Ishikawa (cell line): Measurements from ENCODE around the gene JMJD4.

ENCODE experiments used
- CEBPB ChIP-seq: IDR thresholded peaks from 2 replicates; pipeline ENCODE4 v1.6.1; 2012
- CREB1 ChIP-seq: IDR thresholded peaks from 2 replicates; pipeline ENCODE4 v1.6.1; 2012; ENCODE audit warnings: low read depth
- EGR1 ChIP-seq: IDR thresholded peaks from 2 replicates; pipeline ENCODE4 v1.6.1; 2012
- EP300 ChIP-seq: IDR thresholded peaks from 2 replicates; pipeline ENCODE4 v1.6.1; 2012; ENCODE audit warnings: borderline replicate concordance
- FOXM1 ChIP-seq: IDR thresholded peaks from 2 replicates; pipeline ENCODE4 v1.6.1; 2012; ENCODE audit warnings: low read depth, borderline replicate concordance
- NFIC ChIP-seq: IDR thresholded peaks from 2 replicates; pipeline ENCODE4 v1.6.1; 2012
- RAD21 ChIP-seq: IDR thresholded peaks from 2 replicates; pipeline ENCODE4 v1.6.1; 2012; ENCODE audit warnings: low read depth
- TAF1 ChIP-seq: IDR thresholded peaks from 2 replicates; pipeline ENCODE4 v1.6.1; 2012; ENCODE audit warnings: low read depth, mild to moderate bottlenecking
- TCF12 ChIP-seq: IDR thresholded peaks from 2 replicates; pipeline ENCODE4 v1.6.1; 2012; ENCODE audit warnings: low read depth
- TEAD4 ChIP-seq: IDR thresholded peaks from 2 replicates; pipeline ENCODE4 v1.6.1; 2012
- YY1 ChIP-seq: IDR thresholded peaks from 2 replicates; pipeline ENCODE4 v1.6.1; 2012; ENCODE audit warnings: low read depth
- ZBTB7A ChIP-seq: IDR thresholded peaks from 2 replicates; pipeline ENCODE4 v1.6.1; 2012; ENCODE audit warnings: low read depth
- TF ChIP-seq, protein P1 (sequence below): IDR thresholded peaks from 2 replicates; pipeline ENCODE4 v1.6.1; 2012
- TF ChIP-seq, protein P2 (sequence below): IDR thresholded peaks from 2 replicates; pipeline ENCODE4 v1.6.1; 2012; ENCODE audit warnings: low read depth, mild to moderate bottlenecking
- TF ChIP-seq, protein P3 (sequence below): IDR thresholded peaks from 2 replicates; pipeline ENCODE4 v1.6.1; 2012

Gene JMJD4

GRCh38 chr1:227771771-227772170 lies 36.7 kb upstream of the JMJD4 start:
- TF ChIP-seq YY1 (no peak), TEAD4 (no peak), EGR1 (no peak), TAF1 (no peak), TCF12 (no peak), ZBTB7A (no peak), EP300 (no peak)
- TF ChIP-seq, protein P1, sequence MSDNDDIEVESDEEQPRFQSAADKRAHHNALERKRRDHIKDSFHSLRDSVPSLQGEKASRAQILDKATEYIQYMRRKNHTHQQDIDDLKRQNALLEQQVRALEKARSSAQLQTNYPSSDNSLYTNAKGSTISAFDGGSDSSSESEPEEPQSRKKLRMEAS, result no peak

- TF ChIP-seq, protein P2, sequence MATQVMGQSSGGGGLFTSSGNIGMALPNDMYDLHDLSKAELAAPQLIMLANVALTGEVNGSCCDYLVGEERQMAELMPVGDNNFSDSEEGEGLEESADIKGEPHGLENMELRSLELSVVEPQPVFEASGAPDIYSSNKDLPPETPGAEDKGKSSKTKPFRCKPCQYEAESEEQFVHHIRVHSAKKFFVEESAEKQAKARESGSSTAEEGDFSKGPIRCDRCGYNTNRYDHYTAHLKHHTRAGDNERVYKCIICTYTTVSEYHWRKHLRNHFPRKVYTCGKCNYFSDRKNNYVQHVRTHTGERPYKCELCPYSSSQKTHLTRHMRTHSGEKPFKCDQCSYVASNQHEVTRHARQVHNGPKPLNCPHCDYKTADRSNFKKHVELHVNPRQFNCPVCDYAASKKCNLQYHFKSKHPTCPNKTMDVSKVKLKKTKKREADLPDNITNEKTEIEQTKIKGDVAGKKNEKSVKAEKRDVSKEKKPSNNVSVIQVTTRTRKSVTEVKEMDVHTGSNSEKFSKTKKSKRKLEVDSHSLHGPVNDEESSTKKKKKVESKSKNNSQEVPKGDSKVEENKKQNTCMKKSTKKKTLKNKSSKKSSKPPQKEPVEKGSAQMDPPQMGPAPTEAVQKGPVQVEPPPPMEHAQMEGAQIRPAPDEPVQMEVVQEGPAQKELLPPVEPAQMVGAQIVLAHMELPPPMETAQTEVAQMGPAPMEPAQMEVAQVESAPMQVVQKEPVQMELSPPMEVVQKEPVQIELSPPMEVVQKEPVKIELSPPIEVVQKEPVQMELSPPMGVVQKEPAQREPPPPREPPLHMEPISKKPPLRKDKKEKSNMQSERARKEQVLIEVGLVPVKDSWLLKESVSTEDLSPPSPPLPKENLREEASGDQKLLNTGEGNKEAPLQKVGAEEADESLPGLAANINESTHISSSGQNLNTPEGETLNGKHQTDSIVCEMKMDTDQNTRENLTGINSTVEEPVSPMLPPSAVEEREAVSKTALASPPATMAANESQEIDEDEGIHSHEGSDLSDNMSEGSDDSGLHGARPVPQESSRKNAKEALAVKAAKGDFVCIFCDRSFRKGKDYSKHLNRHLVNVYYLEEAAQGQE, result no peak
- TF ChIP-seq RAD21, result no peak
- no peak for TF ChIP-seq FOXM1
- TF ChIP-seq TCF12, result no peak
- no peak for TF ChIP-seq NFIC
- TF ChIP-seq YY1, result no peak
Observed at GRCh38 chr1:227771326-227771725, 36.2 kb upstream of the JMJD4 start.

DNA sequence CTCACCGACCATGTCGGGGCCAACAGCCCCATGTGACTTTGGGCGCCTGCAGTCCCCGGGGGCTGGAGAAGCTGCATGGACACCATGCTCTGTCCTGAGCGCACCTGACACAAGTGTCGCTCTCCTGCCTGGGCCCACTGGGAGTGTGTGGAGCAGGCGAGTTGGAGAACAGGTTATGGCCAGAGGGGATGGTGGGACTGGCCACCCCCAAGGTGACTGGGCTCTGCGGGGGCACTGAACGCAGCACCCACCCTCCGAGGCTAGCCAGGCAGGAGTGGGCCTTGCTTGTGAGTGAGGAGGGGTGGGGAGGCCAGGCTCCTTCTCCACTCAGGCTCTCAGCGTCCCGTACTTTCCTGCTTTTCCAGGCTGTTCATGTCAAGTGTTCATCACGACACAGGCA lies 35.7 kb upstream of the JMJD4 start:
- no peak for TF ChIP-seq EP300
- TF ChIP-seq, protein P1, result no peak
- no peak for TF ChIP-seq NFIC
- TF ChIP-seq, protein P3, sequence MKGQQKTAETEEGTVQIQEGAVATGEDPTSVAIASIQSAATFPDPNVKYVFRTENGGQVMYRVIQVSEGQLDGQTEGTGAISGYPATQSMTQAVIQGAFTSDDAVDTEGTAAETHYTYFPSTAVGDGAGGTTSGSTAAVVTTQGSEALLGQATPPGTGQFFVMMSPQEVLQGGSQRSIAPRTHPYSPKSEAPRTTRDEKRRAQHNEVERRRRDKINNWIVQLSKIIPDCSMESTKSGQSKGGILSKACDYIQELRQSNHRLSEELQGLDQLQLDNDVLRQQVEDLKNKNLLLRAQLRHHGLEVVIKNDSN, result no peak
- TF ChIP-seq EGR1, result no peak
- no peak for TF ChIP-seq CEBPB
- TF ChIP-seq, protein P2, result no peak
- no peak for TF ChIP-seq CREB1
- no peak for TF ChIP-seq YY1
- TF ChIP-seq TCF12, result no peak
- no peak for TF ChIP-seq RAD21
- no peak for TF ChIP-seq ZBTB7A
- TF ChIP-seq FOXM1, result no peak
- no peak for TF ChIP-seq TAF1
- TF ChIP-seq TEAD4, result no peak

- TF ChIP-seq EGR1, result no peak
- TF ChIP-seq RAD21, result no peak
- TF ChIP-seq ZBTB7A, result no peak
- no peak for TF ChIP-seq TEAD4
- TF ChIP-seq CREB1, result no peak
- no peak for TF ChIP-seq TCF12
- TF ChIP-seq, protein P1, result no peak
- TF ChIP-seq NFIC, result no peak
- TF ChIP-seq TAF1, result no peak
- TF ChIP-seq FOXM1, result no peak
- TF ChIP-seq YY1, result no peak
- no peak for TF ChIP-seq CEBPB
- TF ChIP-seq EP300, result no peak
- TF ChIP-seq, protein P3, result no peak
- TF ChIP-seq, protein P2, result no peak
Observed at GRCh38 chr1:227769936-227770494, 34.9 kb upstream of the JMJD4 start.
